ENCODE results near the gene S100A1.
"Not testable (repeated sequence)": the region's sequence is repeated elsewhere in the genome, so short reads cannot be mapped to it uniquely, and the experiment has no call there.

S100A1 gene

DNA sequence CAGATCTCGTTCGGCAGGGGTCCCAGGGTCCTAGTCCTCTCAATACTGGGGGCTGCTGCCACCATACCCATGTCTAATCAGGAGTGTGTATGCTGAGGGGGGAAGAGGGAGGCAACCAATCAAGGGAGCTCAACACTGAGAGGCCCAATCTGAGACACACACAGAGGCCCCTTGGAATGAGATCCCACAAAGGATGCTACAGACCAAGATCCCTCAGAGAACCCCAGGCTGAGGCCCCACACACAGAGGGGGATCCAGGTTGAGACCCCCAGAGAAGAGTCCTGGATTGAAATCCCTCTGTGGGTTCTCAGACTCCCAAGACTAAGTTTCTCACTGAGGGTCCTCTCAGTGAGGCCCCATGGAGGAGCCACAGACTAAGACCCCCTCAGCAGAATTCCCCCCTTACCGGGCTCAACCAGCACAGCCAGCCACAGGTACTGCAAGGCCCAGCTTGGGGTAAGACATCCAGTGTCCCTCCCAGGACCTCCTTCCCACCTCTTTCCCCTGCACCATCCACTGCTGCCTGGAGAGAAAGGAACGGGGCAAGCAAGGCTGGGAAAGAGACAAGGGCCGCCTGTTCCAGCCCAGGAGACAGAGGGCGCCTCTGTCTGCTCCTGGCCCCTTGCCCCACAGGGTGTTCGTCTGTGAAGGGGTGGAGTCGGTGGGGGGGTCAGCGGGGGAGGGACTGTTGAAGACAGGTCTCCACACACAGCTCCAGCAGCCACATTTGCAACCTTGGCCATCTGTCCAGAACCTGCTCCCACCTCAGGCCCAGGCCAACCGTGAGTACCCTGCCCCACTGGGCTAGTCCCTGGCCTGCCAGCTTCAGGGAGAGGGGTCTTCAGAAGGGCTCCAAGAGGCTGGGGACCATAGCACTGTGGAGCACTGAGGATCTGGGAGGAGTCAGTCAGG is at the start of gene S100A1:
Gene S100A1, plus strand, starts transcription at position 720 of the 912 bp plus-strand sequence. CDS start 2,088 bp downstream, outside the sequence.
- H3K9me3 ChIP-seq (ENCODE audit: insufficient read depth, low read length) = no peaks in the 10 kb centered on the region
- peaks cover 28% of the 10 kb centered on the region for H3K4me1 ChIP-seq (ENCODE audit: low read length)
- peaks cover 4% of the 10 kb centered on the region for H3K36me3 ChIP-seq (replicated peaks; ENCODE audit: low read depth, low read length)
- no peaks in the 10 kb centered on the region for H4K20me1 ChIP-seq (ENCODE audit: insufficient read depth, low read length)
- peak within 1 kb of the TSS; percentile 75 for H3K4me3 ChIP-seq (ENCODE audit: low read length)
- no peaks in the 10 kb centered on the region for H3K79me2 ChIP-seq (ENCODE audit: low read length)
- TF ChIP-seq EZH2phosphoT487 (IDR thresholded peaks at IDR 0.05; ENCODE audit: low read depth) (no peak), CTCF (IDR thresholded peaks at IDR 0.05; ENCODE audit: low read depth, low read length) (no peak; the same call in none of the 2 replicates)
- H3K27ac ChIP-seq (ENCODE audit: low read length) = peak within 1 kb of the TSS; percentile 5; the same call in 1 of the 2 replicates
- peak within 1 kb of the TSS; percentile 49 for H2AFZ ChIP-seq (ENCODE audit: low read depth, low read length)
- H3K9ac ChIP-seq (ENCODE audit: low read length) = peak within 1 kb of the TSS; percentile 69
- no peaks in the 10 kb centered on the region for H3K27me3 ChIP-seq (ENCODE audit: low read depth, low read length)
- peak within 1 kb of the TSS; percentile 81 for H3K4me2 ChIP-seq (ENCODE audit: low read length)

DNA sequence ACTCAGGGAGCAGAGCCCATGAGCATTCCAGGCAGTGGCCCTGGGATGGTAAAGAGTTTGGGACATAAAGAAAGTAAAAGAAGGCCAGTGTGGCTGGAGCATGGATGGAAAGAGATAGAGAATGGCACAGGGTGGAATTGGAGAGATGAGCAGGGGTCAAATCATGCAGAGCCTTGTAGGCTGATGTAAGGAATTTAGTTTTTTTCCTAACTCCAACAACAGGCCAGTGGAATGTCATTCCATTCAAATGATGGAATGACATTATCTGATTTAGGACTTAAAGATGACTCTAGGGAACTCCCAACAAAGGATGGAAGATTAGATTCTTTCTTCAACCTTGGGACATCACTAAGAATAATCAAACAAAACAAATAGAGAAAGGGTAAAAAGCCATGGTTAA is 49.7 kb upstream of the S100A1 start:
- Histone ChIP-seq H2AFZ (ENCODE audit: low read depth, low read length) (no peak overlapping the region), H3K36me3 (replicated peaks; ENCODE audit: low read depth, low read length) (no peaks in the 10 kb centered on the region), H3K4me1 (ENCODE audit: low read length) (peaks cover 15% of the 10 kb centered on the region), H3K9ac (ENCODE audit: low read length) (no peak overlapping the region), H3K27me3 (ENCODE audit: low read depth, low read length) (no peaks in the 10 kb centered on the region), H3K79me2 (ENCODE audit: low read length) (no peaks in the 10 kb centered on the region), H4K20me1 (ENCODE audit: insufficient read depth, low read length) (no peaks in the 10 kb centered on the region), H3K9me3 (ENCODE audit: insufficient read depth, low read length) (no peaks in the 10 kb centered on the region), H3K4me3 (ENCODE audit: low read length) (no peak overlapping the region), H3K27ac (ENCODE audit: low read length) (no peak overlapping the region), H3K4me2 (ENCODE audit: low read length) (no peak overlapping the region)
- TF ChIP-seq EZH2phosphoT487 (IDR thresholded peaks at IDR 0.05; ENCODE audit: low read depth) (no peak), CTCF (IDR thresholded peaks at IDR 0.05; ENCODE audit: low read depth, low read length) (no peak)

DNA sequence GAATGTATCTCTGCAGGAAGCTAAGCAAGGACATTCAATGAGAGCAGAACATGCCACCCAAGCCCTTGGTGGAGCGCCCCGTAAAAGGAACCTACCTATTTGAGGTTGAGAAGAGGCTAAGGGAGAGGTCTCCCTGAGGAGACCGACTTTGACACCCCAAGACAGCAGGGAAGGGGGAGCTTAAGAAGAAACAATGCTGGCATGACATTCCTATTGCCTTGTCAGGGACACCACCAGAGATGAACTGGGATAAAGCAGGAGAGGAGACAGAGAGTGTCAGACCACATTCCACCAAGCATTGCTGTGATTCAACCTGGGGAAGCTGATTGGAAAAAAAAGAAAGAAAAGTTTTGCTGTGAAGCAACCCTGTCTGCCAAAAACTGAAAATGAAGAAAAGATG is 49.3 kb upstream of the S100A1 start:
- Histone ChIP-seq H3K36me3 (replicated peaks; ENCODE audit: low read depth, low read length) (no peaks in the 10 kb centered on the region), H3K4me3 (ENCODE audit: low read length) (no peak overlapping the region), H3K9ac (ENCODE audit: low read length) (no peak overlapping the region), H3K27ac (ENCODE audit: low read length) (no peak overlapping the region), H3K27me3 (ENCODE audit: low read depth, low read length) (no peaks in the 10 kb centered on the region), H4K20me1 (ENCODE audit: insufficient read depth, low read length) (no peaks in the 10 kb centered on the region), H3K4me2 (ENCODE audit: low read length) (no peak overlapping the region), H3K79me2 (ENCODE audit: low read length) (no peaks in the 10 kb centered on the region), H3K4me1 (ENCODE audit: low read length) (peaks cover 15% of the 10 kb centered on the region), H3K9me3 (ENCODE audit: insufficient read depth, low read length) (no peaks in the 10 kb centered on the region), H2AFZ (ENCODE audit: low read depth, low read length) (no peak overlapping the region)
- no peak for TF ChIP-seq CTCF (IDR thresholded peaks at IDR 0.05; ENCODE audit: low read depth, low read length)
- no peak for TF ChIP-seq EZH2phosphoT487 (IDR thresholded peaks at IDR 0.05; ENCODE audit: low read depth)

DNA sequence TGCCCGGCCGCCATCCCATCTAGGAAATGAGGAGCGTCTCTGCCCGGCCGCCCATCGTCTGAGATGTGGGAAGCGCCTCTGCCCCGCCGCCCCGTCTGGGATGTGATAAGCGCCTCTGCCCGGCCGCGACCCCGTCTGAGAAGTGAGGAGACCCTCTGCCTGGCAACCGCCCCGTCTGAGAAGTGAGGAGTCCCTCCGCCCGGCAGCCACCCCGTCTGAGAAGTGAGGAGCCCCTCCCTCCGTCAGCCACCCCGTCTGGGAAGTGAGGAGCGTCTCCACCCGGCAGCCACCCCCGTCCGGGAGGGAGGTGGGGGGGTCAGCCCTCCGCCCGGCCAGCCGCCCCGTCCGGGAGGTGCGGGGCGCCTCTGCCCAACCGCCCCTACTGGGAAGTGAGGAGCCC is 45.4 kb upstream of the S100A1 start:
- H3K27ac ChIP-seq (ENCODE audit: low read length); H3K27me3 ChIP-seq (ENCODE audit: low read depth, low read length); H3K4me3 ChIP-seq (ENCODE audit: low read length); H3K4me2 ChIP-seq (ENCODE audit: low read length); H4K20me1 ChIP-seq (ENCODE audit: insufficient read depth, low read length); H3K9me3 ChIP-seq (ENCODE audit: insufficient read depth, low read length); H3K36me3 ChIP-seq (replicated peaks; ENCODE audit: low read depth, low read length); H3K9ac ChIP-seq (ENCODE audit: low read length); H3K79me2 ChIP-seq (ENCODE audit: low read length); H2AFZ ChIP-seq (ENCODE audit: low read depth, low read length): not testable (repeated sequence)
- H3K4me1 ChIP-seq (ENCODE audit: low read length) = peaks cover 28% of the 10 kb centered on the region

- H2AFZ ChIP-seq (ENCODE audit: low read depth, low read length); H3K79me2 ChIP-seq (ENCODE audit: low read length); H4K20me1 ChIP-seq (ENCODE audit: insufficient read depth, low read length); H3K27ac ChIP-seq (ENCODE audit: low read length); H3K36me3 ChIP-seq (replicated peaks; ENCODE audit: low read depth, low read length); H3K4me2 ChIP-seq (ENCODE audit: low read length); H3K27me3 ChIP-seq (ENCODE audit: low read depth, low read length); H3K4me3 ChIP-seq (ENCODE audit: low read length); H3K9ac ChIP-seq (ENCODE audit: low read length); H3K9me3 ChIP-seq (ENCODE audit: insufficient read depth, low read length): not testable (repeated sequence)
- H3K4me1 ChIP-seq (ENCODE audit: low read length) = peaks cover 34% of the 10 kb centered on the region
These were observed 44.7 kb upstream of the S100A1 start for GRCh38 chr1:153583514-153583913.
